Skeletal muscle cell (primary cell): ENCODE data around the gene POPDC2.
A peak's percentile ranks its signal among the peaks of the same experiment; 100 is the strongest.

Source experiments
- DNase-seq: peaks from one replicate; pipeline ENCODE4 v3.0.0-alpha.2; 2010; ENCODE audit warnings: low read depth
- H3K4me3 ChIP-seq: 2 replicates; pipeline ENCODE4 v1.5.1; 2011; ENCODE audit warnings: low read depth, mild to moderate bottlenecking, control low read depth, low read length, moderate library complexity

The POPDC2 gene

GRCh38 chr3:119673875-119674274, 13.5 kb upstream of the POPDC2 start:
- no peak overlapping the region for H3K4me3 ChIP-seq
- DNase-seq, result no peak

GRCh38 chr3:119672776-119673175, 12.4 kb upstream of the POPDC2 start:
- no peak overlapping the region for H3K4me3 ChIP-seq
- no peak for DNase-seq

GRCh38 chr3:119669906-119670570, 9.6 kb upstream of the POPDC2 start:
- no peak for DNase-seq

GRCh38 chr3:119665954-119666559, 5.7 kb upstream of the POPDC2 start:
- no peak for DNase-seq
- H3K4me3 ChIP-seq, result no peak overlapping the region

More at GRCh38 chr3:119669906-119670570, 9.6 kb upstream of the POPDC2 start:
- H3K4me3 ChIP-seq, result no peak overlapping the region

DNA sequence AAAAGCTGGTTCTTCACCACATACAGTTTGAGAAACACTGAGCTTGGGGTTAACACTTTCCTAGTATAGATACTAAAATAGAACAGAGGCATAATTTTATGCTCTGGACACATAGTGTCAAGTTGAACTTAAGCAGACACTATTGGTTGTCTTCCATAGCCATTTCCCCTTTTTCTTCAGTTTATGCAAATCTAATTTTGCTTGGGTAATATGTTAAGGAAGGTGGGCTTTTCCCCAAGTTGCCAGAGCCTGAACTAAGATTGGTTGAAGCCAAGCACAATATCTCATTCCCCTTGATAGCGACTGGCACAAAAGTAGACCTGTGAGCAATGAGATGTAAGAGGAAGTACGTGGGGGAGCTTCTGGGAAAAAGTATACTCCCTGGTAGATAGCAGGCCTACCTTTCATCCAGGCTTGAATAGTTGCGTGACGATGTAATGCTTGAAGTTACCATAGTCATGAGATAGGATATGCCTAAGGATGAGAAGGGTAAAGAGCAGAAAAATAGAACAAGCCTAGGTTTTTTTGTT, 4.5 kb upstream of the POPDC2 start:
- DNase-seq, result no peak

GRCh38 chr3:119664370-119664769, 4.0 kb upstream of the POPDC2 start:
- DNase-seq, result no peak
- no peak overlapping the region for H3K4me3 ChIP-seq

More for the DNA sequence above, 4.5 kb upstream of the POPDC2 start:
- H3K4me3 ChIP-seq, result no peak overlapping the region

- H3K4me3 ChIP-seq, result no peak overlapping the region
- no peak for DNase-seq
These were observed 3.5 kb upstream of the POPDC2 start for GRCh38 chr3:119663885-119664284.

- peak; percentile 39 for DNase-seq
These were observed 2.4 kb upstream of the POPDC2 start for GRCh38 chr3:119662604-119663373.

GRCh38 chr3:119659606-119660291, 640 bp downstream of the POPDC2 start:
- DNase-seq, result no peak
- no peak overlapping the region for H3K4me3 ChIP-seq

More at GRCh38 chr3:119662604-119663373, 2.4 kb upstream of the POPDC2 start:
- H3K4me3 ChIP-seq, result no peak overlapping the region

DNA sequence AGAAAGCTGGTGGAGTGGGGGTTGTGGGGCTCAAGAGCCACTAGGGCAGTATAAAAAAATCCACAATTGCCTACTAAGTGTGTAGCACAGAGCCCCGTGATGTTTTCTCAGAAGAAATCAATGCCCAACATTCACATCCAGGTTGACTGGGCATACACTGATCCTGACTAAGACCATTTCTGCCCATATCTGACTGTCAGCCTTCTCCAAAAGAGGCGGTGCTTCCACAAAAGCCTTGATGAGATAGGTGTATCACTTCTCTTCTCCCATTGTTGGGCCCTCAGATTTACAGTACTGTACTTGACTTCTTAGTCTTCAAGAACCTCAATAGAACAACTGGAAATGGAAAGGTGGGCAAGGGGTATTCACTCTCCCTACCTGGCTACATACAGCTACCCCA, 1.4 kb downstream of the POPDC2 start:
- no peak overlapping the region for H3K4me3 ChIP-seq
- DNase-seq, result no peak

- no peak for DNase-seq
- H3K4me3 ChIP-seq, result no peak overlapping the region
These were observed 2.3 kb downstream of the POPDC2 start for GRCh38 chr3:119657887-119658702.

- no peak for DNase-seq
- H3K4me3 ChIP-seq, result no peak overlapping the region
These were observed 6.5 kb downstream of the POPDC2 start for GRCh38 chr3:119653876-119654275.

- H3K4me3 ChIP-seq, result no peak overlapping the region
- no peak for DNase-seq
These were observed 7.9 kb downstream of the POPDC2 start for GRCh38 chr3:119652306-119653033.

- H3K4me3 ChIP-seq, result no peak overlapping the region
- DNase-seq, result no peak
These were observed 10.6 kb downstream of the POPDC2 start for GRCh38 chr3:119649761-119650160.

GRCh38 chr3:119647843-119648575, 12.4 kb downstream of the POPDC2 start:
- no peak for DNase-seq
- no peak overlapping the region for H3K4me3 ChIP-seq

GRCh38 chr3:119647171-119647570, 13.2 kb downstream of the POPDC2 start:
- DNase-seq, result no peak

DNA sequence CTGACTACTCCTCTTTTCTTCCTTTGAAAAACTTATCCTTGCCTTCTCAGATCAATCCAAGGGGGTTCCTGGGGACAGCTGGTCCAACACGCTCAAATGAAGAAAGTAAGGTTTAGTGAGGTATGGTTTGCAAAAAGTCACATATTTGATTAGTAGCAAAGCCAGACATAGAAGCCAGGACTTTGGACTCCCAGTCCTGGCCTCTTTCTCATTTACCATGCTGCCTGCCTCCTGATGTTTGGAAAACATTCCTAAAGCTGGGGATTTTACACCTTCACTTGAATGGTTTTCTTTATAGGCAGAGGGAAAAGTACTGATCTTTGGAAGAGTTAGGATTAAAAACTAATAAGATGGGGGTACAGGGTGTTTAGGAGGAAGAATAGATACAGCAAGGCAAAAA, 14.6 kb downstream of the POPDC2 start:
- no peak for DNase-seq
- H3K4me3 ChIP-seq, result no peak overlapping the region

More at GRCh38 chr3:119647171-119647570, 13.2 kb downstream of the POPDC2 start:
- H3K4me3 ChIP-seq, result no peak overlapping the region

DNA sequence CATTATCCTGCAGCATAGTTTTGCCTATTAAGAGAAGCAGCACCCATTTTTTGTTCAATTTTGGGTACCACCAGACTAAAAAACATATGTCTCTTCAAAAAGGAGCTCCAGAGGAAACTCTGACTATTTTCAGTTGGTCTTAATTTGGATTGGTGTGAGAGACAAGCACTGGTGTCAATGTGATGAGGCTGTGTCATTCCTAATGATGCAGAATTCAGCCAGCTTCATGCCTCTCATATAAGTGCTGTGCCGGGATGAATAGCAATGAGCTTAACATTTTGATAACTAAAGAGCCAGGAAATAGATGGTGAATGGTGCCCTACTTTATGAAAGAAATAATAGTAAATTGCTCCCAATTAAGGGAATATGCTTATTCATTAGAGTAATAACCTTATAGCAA, 15.9 kb downstream of the POPDC2 start:
- no peak for DNase-seq
- no peak overlapping the region for H3K4me3 ChIP-seq
